Activated CD4-positive, alpha-beta T cell treated with anti-CD3 and anti-CD28 coated beads, Interleukin-2, amount 50 U/mL, for 24 hours (primary cell): ENCODE data around the gene HOXA13.

ENCODE experiments used
- DNase-seq, 2 donors: peaks; one replicate each; pipeline ENCODE4 v3.0.0-alpha.2; 2020; ENCODE audit warnings: low read depth in 1 of 2, low spot score in 1 of 2

The HOXA13 gene

DNA sequence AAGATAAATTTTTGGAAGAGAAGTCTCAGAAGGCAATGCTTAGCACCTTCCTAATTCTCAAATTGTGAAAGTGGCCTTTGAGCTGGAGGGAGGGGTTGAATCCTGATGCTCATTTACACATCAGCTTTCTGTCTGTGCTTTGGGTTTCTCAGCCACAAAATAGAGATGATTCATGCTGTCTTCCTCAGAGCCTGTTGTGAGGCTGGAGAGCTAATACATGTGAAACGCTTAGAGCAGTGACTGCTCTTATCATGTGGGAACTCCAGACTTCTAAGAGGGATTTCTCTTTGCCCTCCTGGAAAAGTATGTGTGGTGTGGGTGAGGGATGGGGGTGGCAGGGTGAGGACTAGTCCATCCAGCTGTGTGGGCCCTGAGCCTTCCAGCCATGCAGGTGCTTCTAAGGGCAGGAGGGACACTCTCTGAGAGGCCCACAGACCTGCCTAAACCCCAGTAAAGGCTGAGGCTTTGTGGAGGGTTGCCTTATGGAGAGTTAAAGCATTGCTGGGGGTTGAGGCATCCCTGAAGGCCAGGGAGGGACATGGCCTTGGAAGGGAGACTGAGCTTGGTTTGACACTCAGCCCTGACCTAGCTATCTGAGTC, 37.9 kb upstream of the HOXA13 start:
- DNase-seq = no peak

DNA sequence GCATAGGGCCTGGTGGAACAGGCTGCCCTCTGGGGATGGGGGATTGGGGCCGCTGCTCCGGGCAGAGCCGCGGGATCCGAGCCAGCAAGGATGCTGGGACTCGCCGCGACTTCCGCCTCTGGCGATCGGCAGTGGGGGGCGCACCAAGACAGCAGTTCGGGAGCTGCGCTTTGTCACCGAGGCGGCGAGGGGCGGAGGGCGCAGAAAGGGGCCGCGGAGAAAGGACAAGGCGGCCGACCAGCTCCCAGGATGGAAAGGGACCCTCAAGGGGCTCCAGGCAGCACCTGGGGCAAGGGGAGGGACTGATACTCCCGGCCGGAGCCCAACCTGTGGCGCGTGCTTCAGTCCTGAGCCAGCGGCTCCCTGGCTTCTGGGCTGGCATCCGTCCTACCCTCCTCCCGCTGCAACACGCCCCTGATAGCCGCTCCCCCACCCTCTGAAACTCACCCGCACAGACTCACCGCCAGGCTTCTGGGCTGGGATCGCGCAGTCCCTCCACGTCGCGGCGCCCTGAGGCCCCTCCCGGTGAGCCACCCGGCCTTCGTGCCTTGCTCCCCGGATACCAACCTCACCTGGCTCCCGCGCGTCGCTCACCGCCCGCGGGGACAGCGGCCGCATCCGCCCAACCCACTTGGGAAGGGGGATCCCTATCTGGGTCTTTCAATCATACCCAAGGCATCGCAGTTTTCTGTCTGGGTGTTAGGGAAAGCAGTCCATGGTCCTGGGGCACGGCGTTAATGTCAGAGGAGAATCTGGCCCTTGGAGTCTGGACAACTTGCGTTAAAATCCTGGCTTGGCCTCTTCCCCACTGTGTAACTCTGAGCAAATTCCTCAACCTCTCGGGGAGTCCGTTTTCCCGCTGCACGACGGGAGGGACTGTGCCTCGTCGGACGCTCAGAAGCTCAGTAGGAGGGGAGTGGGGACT, 35.8 kb upstream of the HOXA13 start:
- no peak for DNase-seq

DNA sequence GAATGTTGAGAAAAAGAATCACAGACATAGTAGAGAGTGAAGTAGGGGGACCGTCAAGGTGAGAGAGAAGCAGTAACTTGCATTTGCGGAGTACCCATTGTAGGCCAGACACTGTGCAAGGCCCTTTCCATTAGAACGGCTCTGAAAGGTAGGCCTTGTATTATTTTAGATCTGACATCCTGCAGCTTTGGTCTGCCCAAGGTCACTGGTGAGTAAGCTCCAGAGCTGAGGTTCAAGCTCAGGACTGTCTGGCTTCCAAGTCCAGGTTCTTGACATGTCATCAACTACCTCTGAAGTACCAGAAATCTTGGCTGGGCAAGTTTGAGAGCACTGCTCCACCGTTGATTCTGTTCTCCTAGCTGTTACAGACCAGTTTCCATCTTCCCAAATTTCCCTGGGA, 29.6 kb upstream of the HOXA13 start:
- DNase-seq = no peak

DNA sequence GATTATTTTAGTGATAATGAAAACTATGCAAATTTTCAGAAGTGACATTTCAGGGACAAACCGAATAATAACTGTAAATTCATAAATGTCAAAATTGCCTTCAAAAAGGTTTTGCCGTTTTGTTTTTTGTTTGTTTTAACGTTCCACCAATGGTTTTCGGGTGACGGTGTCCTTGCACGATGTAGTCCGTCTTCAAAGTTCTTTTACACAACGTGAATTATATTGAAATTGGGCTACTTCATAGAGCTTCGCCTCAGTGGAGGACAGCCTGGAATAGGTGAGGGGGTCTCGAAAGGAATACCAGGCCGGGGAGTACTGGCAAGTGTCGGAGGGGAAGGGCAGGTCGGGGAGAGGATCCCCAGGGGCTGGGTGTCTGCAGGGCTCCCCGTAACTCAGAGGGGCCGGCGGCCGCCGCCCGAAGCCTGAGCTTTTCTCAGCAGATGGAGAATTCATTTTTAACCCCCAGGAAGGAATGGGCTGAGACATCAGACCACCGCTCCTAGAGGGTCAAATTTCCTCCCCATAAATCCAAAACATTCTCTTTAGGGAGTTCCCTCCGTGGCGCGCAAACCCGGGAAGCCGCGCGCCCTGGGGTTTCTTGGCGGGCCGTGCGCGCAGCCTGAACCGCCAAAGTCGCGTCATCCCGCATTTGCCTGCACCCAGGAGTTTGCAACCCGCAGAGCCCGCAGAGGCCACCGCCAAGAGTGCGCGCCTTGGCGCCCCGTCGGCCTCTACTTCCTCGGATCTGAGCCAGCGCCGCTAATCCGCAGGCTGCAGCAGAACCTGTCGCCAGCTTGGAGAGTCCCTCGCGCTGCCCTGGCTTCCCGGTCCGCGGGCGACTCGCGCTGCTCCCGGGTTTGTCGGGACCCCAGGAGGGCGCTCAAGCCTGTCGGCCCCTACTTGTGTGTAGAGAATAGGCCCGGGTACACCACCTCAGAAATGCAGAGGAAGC, 25.4 kb upstream of the HOXA13 start:
- no peak for DNase-seq

DNA sequence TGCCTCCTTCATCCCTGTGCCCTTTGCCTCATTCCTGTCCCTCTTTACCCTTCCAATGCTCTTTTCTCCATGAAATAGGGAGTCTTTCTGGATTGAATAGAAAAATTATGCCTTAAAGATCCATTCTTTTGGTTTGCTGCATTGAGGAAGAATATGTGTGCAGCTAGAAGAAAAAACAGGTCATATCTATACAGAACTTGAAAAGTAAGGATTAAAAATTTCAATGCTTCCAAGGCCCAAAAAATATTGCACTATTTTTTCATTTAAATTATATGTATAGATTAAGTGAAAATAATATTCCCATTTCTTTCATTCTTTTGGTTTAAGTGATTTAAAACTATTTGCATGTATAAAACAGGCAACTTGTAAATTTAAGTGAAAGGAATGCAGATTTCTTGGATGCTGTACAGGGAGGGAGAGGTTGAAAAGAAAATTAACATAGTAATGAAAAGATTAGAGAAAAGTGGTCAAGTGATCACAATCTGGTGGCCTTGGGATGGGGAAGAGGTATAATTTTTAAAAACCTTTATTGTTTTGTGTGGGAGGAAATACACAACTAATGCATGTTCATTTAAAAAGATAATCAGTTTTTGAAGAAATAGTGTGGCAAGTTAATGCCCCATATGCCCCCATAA, 24.2 kb upstream of the HOXA13 start:
- no peak for DNase-seq

DNA sequence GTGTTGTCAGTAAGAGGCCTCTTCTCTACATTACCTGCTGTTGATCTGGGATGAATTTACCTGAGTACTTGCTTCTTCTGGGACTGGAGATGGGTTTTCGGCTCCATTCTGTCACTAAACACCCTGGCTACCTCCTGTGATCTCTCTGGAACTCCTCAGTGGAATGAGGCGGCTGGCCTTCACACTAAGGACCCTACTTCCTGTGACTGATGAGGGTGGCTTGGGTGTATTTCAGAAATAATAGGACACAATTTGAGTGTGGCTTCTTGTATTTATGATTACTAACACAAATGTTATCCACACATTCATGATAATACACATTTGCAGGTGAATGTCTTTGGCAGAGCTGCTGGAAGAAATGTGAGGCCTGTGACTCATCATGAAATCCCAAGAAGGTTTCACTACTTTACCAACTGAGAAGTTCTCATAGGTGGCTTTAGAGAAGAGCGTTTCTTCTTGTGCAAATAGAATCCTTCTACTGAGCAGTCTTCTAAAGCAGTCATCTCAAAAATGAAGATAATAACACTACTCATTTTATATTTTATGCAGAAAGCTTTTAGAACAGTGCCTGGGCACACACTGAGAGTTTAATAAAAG, 21.4 kb upstream of the HOXA13 start:
- DNase-seq = no peak

DNA sequence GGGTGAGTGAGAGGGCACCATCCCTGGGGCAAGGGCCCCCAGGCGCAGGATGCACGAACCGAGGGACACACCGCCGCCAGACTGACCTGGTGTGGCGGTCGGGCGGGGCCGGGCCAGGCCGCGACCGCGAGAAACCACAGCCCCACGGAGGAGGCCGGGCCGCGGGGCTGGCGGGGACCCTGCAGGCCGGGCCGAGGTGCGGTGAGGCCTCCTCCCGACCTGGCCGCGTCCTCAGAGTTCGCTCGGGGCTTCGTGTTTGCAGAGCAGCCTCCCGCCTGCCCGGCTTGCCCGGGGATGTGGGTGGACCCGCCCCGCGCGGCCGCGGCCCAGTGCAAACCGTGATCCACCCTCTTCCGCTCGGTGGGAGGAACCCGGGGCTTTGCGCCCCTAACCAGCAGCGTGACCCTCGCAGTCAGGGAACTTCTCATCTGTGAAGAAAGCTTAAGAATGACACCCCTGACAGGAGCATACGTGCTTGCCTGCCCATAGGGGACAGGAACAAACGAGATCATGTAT, 20.6 kb upstream of the HOXA13 start:
- no peak for DNase-seq

DNA sequence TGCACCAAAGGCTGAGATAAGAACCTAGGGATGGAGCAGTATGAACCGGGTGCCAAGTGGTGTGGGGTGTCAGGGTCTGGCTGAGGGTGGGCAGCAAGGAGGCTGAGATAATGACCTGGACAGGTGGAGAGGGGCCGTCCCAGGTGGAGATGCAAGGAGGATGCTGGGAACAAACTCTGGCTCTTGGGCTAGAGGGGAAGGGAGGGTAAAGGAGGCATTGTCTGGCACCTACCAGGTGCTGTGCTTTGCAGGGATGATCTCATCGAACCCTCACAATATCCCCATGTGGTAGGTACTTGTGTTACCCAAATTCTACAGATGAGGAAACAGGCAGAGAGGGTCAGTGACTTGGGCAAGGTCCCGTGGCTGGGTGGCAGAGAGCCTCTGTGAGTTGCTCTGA, 19.9 kb upstream of the HOXA13 start:
- DNase-seq = no peak

DNA sequence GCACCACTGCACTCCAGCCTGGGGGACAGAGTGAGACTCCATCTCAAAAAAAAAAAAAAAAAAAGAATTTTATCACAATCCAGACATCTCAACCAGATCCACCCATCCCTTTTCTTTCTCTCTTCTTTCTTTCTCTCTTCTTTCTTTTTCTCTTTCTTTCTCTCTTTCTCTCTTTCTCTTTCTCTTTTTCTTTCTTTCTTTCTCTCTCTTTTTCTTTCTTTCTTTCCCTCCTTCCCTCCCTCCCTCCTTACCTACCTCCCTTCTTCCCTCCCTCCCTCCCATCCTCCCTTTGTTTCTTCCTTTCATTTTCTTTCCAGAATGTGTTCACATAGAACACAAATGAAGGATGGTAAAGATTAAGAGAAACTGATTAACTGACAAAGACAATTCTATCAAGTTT, 18.1 kb upstream of the HOXA13 start:
- DNase-seq = no peak

DNA sequence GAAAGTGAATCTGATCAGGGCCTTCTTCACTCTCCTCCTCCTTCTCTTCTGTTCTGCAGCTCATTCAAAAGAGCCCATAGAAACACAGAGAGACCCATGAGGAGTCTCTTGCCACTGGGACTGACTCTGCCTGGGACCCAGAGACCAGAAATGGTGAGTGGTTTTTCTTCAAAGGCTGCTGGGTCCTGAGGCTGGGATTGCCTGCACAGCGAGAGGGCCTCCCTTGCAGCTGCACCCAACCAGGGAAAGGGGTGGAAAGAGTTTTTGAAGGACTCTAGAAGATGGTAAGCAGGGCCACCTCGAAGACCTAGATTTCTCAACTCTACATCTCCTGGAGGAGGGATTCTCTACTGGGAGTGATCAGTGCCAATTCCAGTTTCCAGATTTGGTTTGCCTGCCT, 15.5 kb upstream of the HOXA13 start:
- DNase-seq = no peak

DNA sequence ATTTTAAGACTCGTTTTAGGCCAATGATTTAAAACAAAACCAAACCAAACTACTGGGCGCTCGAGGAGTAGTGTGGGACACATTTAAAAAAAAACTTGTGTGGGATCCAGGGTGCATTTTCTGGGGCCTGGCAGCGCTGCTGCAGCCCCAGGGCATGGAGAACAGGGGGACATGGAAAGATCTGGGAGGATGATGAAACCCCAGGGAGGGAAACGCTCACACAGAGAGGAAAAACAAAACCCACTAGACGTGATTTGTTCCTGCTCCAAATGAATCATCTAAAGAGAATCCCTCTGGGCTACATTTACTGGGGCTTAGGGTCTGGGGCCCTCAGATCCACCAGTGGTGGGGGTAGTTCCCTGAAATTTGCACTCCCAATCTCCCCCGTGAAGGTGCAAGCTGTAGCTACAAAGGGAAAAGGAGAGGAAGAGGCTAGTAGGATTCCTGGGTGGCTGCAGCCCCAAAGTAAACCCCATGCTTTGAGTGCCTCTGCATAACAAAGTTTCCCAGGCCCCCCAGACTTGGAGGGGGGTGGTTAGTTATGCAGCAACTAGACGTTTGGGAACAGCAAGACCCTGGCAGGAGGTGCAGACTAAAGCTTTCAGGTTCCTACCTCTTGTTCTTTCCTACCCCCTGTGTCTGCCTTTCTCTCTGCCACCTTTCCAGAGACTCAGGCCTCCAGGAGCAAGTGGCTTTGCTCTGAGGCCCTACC, 14.5 kb upstream of the HOXA13 start:
- no peak for DNase-seq

DNA sequence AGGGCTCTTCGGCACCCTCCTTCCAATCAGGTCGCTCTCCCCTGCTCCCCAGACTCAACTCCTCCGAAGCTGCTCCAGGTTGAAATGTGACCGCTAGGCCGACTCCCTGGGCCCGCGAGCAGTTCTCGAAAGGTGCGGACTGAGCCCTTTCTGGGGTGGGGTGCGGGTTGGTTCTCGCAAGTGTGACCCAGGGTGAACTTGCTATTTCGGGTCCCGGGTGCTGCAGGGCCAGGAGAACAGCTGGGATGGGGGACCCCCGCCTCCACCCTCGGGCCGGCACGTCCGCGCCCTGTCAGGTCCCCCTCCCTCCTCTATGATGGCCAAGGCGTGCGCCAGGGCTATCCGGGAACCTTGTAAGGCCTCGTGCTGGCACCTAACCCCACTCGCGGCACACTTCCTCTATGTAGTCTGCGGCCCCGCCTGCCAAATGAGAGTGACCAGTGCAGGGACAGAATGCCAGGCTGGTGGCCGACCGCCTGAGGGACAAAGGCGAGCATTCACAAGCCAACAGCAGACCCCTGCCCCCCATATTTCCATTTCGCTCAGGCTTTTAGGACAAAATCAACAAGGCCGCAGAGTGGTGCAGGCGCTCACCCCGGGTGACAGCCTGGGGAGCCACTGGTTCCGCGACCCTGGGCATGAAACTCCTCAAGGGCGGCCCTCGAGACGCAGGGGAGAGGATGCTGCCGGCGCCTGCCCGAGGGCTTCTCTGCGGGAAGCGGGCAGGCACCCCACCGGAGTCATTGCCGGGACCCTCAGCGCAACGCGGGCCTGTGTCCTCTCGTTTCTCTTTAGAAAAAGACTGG, 13.7 kb upstream of the HOXA13 start:
- DNase-seq = no peak

DNA sequence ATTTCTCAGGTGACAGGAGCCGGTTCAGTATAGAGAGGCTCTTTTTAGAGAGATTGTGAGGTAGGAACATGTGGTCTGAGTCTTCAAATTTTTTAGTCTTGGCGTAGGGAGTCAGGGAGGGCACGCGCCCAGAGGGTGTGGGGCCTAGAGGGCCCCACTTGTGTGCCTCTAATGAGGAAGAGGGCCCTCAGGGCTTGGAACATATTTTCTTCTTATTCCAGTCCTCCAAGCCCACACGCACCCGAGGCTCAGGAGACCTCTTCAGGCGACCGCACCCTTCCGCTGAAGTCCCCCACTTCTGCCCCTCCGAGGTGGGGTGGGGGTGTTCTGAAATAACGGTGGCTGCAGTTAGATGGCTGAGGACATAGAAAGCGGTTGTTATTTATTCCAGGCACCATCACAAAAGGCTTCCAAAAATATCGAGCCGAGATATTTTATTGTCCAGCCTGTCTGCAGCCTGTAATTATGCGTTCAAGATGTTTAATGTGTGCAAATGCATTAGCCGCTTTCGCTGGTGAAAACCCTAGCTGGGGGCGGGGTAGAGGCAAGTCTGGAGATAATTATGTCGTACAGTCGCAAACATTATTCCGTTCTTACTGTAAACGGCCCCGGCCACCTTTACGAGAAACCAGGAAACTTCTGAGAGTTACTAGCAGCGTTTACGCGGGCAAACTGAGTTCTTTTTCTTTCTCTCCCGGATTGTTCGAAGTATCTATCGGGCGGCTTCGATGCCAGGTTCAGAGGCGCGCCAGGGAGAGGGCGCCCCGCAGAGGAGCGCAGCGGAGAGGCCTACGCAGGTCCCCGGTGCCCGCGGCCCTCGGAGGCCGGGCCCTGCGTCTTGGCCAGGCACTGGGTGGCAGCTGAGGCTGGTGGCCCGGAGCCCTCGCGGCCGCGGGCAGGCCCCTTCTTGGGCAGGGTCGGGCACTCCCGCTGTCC, 12.9 kb upstream of the HOXA13 start:
- DNase-seq = no peak

DNA sequence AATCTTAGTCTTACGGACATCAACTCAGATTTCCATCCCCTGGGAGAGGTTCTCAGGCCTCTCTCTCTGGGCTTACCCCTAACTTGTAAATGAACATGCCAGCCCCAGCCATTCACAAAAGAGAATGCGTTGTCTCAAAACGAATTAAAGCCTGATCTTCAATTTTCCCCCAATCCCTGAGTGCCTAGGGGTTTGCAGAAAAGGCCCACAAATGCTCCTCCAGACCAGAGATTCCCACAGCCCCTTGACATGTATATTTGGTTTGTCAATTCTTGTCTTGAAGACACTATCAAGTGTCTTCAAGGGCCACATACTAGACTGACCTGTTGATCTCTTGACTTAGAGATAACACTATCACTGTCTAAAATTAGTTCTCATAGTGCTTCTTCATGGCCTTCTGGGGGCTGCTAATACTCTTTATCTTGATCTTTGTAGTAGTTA, 11.9 kb upstream of the HOXA13 start:
- DNase-seq = no peak

DNA sequence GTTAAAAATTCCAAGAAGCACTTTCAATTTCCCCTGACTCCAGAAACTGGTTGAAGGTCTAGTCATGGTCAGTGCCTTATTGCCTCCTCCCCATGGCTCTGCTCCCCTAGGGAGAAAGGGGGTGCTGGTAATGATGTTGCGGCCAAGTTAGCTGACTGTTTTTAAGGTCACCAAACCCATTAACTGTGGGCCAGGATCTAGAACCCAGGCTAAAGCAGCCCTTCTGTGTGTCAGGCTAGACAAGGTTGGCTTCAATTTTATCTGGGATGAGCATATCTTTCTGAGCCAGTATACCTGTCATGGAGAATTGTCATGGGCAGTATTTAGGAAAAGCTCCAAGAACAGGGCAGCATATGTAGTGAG, 11.2 kb upstream of the HOXA13 start:
- DNase-seq = no peak

DNA sequence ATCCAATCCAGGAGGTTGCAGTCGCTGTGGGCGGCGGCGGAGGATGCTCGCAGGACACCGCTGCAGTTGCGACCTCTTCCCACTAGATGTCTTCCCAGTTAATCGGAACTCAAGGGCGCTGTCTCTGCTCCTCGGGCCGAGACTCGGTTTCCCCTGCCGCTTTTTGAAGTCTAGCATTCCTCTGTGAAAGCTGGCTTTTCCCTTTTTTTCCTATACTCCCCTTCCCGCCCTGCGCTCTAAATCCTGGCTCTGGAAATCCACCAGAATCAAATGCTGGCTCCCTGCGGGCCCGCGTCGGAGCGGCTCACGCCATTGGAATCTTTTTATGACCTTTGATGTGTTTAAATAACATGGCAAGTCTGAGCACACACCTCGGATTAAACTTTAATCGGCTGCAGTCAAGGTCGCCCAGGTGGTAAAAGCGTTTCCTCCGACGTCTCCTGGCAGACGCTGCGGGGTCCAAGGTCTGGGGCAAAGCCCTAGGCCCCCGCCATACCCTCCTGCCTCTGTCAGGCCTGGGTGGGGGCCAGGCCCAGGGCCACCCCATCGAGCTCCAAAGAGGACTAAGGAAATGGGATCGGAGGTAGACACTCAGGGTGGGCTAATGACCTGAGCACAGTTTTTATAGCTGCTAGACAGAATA, 10.7 kb upstream of the HOXA13 start:
- DNase-seq = no peak

DNA sequence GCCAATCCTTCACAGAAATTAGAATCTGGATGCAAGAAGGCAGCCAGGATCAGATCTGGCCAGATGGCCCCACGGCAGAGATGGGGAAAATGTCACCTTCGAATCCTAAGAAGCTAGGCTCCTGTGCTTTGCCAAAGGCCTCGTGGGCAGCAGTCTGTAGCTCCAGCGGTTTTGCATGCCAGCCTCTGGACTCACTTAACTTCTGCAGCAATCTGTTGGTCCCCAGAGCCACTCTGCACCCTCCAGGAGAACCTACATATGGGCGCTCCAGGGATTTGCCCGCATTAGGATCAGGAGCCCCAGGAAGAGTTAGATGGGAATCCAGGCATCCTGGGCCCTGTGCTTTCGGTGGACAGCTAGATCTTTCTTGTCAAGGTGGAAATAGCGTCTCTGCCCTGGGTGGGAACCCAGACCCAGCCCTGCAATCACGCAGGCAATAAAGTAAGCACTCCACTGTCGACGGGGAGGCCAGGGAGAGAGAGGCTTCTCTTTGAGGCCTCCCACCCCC, 10.1 kb upstream of the HOXA13 start:
- no peak for DNase-seq
